Lung (tissue), 12 donors: Measurements from ENCODE around the gene GPR39. TPM values are rescaled to one million over a fixed set of nuclear protein-coding genes. Genes with fewer than 3 reads are reported as not detected.

Experiments used
- ATAC-seq: fragments of 200-7000 bp; cut with Tn5 transposase; one replicate; pipeline ENCODE4 v1.9.1; 2020; ENCODE audit warnings: moderate number of reproducible peaks; ENCODE audit not compliant: insufficient read depth, low FRiP score
- DNase-seq, 3 donors: peaks; one replicate each; pipeline ENCODE4 v3.0.0-alpha.2; 2013 to 2017
- H3K27ac ChIP-seq, 2 donors: one replicate each; pipeline ENCODE4 v1.5.1; 2013; ENCODE audit warnings: mild to moderate bottlenecking in 2 of 2, moderate library complexity in 2 of 2, control low read depth in 1 of 2, inconsistent platforms in 1 of 2, low read depth in 1 of 2, low read length in 1 of 2
- H3K27me3 ChIP-seq, 3 donors: one replicate each; pipeline ENCODE4 v1.5.1; 2013; ENCODE audit warnings: low read length in 2 of 3; ENCODE audit not compliant: control insufficient read depth in 3 of 3, insufficient read depth in 3 of 3
- H3K36me3 ChIP-seq, 4 donors: one replicate each; pipeline ENCODE4 v1.5.1; 2013; ENCODE audit warnings: low read length in 4 of 4, mild to moderate bottlenecking in 1 of 4, moderate library complexity in 1 of 4; ENCODE audit not compliant: control insufficient read depth in 4 of 4, insufficient read depth in 4 of 4
- H3K4me1 ChIP-seq, 5 donors: one replicate each; pipeline ENCODE4 v1.5.1; 2013; ENCODE audit warnings: low read length in 5 of 5, mild to moderate bottlenecking in 2 of 5, moderate library complexity in 1 of 5; ENCODE audit not compliant: control insufficient read depth in 5 of 5, insufficient read depth in 5 of 5
- H3K4me3 ChIP-seq: one replicate; pipeline ENCODE4 v1.5.1; 2013; ENCODE audit warnings: mild to moderate bottlenecking, control low read depth, moderate library complexity
- H3K9ac ChIP-seq, 2 donors: one replicate each; pipeline ENCODE4 v1.5.1; 2013; ENCODE audit warnings: low read length in 2 of 2, control low read depth in 1 of 2; ENCODE audit not compliant: insufficient read depth in 1 of 2
- H3K9me3 ChIP-seq, 4 donors: one replicate each; pipeline ENCODE4 v1.5.1; 2013; ENCODE audit warnings: low read length in 3 of 4, mild to moderate bottlenecking in 1 of 4, moderate library complexity in 1 of 4; ENCODE audit not compliant: control insufficient read depth in 4 of 4, insufficient read depth in 3 of 4
- CTCF ChIP-seq: IDR thresholded peaks from 2 replicates; pipeline ENCODE4 v1.5.1; 2012; ENCODE audit warnings: mild to moderate bottlenecking; ENCODE audit errors: control extremely low read depth, extremely low read depth
- WGBS, 2 donors: extraction: QIAGEN DNeasy Blood & Tissue Kit; methylation state at CpG; one replicate each; pipeline ENCODE4 v1.1.7; 2013; 5-methylcytosine and 5-hydroxymethylcytosine counted together
- polyA plus RNA-seq, 2 donors: library from polyadenylated mRNA; stranded (reverse); fragments of 200-250 nt; gene quantifications; one replicate each; pipeline ENCODE4 v1.2.1, GENCODE V29; 2013
- total RNA-seq, 2 donors: library from RNA; depleted of rRNA in 1 of 2; stranded (reverse); fragments of >200 nt in 1 of 2; gene quantifications; one replicate each; pipeline ENCODE4 v1.2.1, GENCODE V29; 2014 to 2021
- donor health status: control.
- donor health status: control.
- donor health status: Bipolar disorder and iron deficiency.
- donor health status: healthy.
- donor health status: DM: yes; HTN: yes; CAD: no.

Gene GPR39
- total and polyA plus RNA-seq, 4 donors, result 5.8 to 15.3 (median 11.1) TPM

- no peaks in the 10 kb centered on the region for H3K9me3 ChIP-seq
- WGBS, 2 donors, result 64 to 79% methylated on average over 6 of the region's 6 CpGs
- no peak for TF ChIP-seq CTCF
Observed at GRCh38 chr2:132608311-132608710, 191.7 kb downstream of the GPR39 start.

GRCh38 chr2:132609101-132609890 is 192.7 kb downstream of the GPR39 start:
- 78 to 93% methylated on average over 8 of the region's 8 CpGs for WGBS, 2 donors
- DNase-seq, result no peak
- Histone ChIP-seq H3K9ac (no peak overlapping the region), H3K4me1 (no peaks in the 10 kb centered on the region), H3K36me3 (no peaks in the 10 kb centered on the region), H3K9me3 (no peaks in the 10 kb centered on the region), H3K27ac (no peak overlapping the region), H3K4me3 (no peak overlapping the region), H3K27me3 (peaks cover 0 to 5% (median 0%) of the 10 kb centered on the region in 3 donors)
- no peak for TF ChIP-seq CTCF
- no peak for ATAC-seq

More at GRCh38 chr2:132608311-132608710, 191.7 kb downstream of the GPR39 start:
- DNase-seq (no peak), ATAC-seq (no peak)
- H3K27me3 ChIP-seq, result peaks cover 0 to 5% (median 0%) of the 10 kb centered on the region in 3 donors
- H3K36me3 ChIP-seq, result no peaks in the 10 kb centered on the region
- H3K4me3 ChIP-seq, result no peak overlapping the region
- H3K27ac ChIP-seq, result no peak overlapping the region
- no peak overlapping the region for H3K9ac ChIP-seq
- H3K4me1 ChIP-seq, result no peaks in the 10 kb centered on the region

- H3K4me1 ChIP-seq, result no peaks in the 10 kb centered on the region
- H3K27me3 ChIP-seq, result no peaks in the 10 kb centered on the region
- no peak overlapping the region for H3K4me3 ChIP-seq
- DNase-seq, result no peak
- no peak overlapping the region for H3K27ac ChIP-seq
- no peaks in the 10 kb centered on the region for H3K36me3 ChIP-seq
- 65 to 66% methylated on average over 2 of the region's 2 CpGs for WGBS, 2 donors
- TF ChIP-seq CTCF, result no peak
- no peaks in the 10 kb centered on the region for H3K9me3 ChIP-seq
- H3K9ac ChIP-seq, result no peak overlapping the region
- no peak for ATAC-seq
Observed at GRCh38 chr2:132611719-132612118, 195.1 kb downstream of the GPR39 start.
